CD4-positive, alpha-beta T cell treated with Interleukin-6 for 4 hours (primary cell): ENCODE results near the gene CCDC69.

ENCODE experiments used
- DNase-seq: peaks from one replicate; pipeline ENCODE4 v3.0.0-alpha.2; 2020; ENCODE audit warnings: mixed read lengths

CCDC69 gene

GRCh38 chr5:151138114-151138513 lies 85.8 kb downstream of the CCDC69 start:
- no peak for DNase-seq

- no peak for DNase-seq
Observed at GRCh38 chr5:151137067-151137825, 86.6 kb downstream of the CCDC69 start.

GRCh38 chr5:151134228-151134627 lies 89.7 kb downstream of the CCDC69 start:
- no peak for DNase-seq

- DNase-seq: no peak
Observed at GRCh38 chr5:151132963-151133362, 90.9 kb downstream of the CCDC69 start.
